OCI-LY7 (cell line): Measurements from ENCODE around the gene ZNF530. TPM values are rescaled to one million over a fixed set of nuclear protein-coding genes. Genes with fewer than 3 reads are reported as not detected.
A peak's percentile ranks its signal among the peaks of the same experiment; 100 is the strongest.

Source experiments
- BruUV-seq: library from RNA; stranded (reverse); fragments of 400-500 nt; replicated peaks from 2 replicates; lab custom pipeline; 2021; lab: Mats Ljungman, UMichigan
- CTCF ChIA-PET: fragments of 300-600 bp; sonication (Branson Sonifier 250); formaldehyde crosslinking; loops from one replicate; lab custom pipeline; 2022; ENCODE audit warnings: antibody characterized with exemption; ENCODE audit not compliant: unreplicated experiment; lab: Charles Lee
- POLR2A ChIA-PET: fragments of 300-600 bp; sonication (Branson Sonifier 250); formaldehyde crosslinking; loops from one replicate; lab custom pipeline; 2022; ENCODE audit warnings: antibody characterized with exemption; lab: Charles Lee
- DNase-seq: peaks from one replicate; pipeline ENCODE4 v3.0.0-alpha.2; 2015; ENCODE audit warnings: low spot score
- H2AFZ ChIP-seq: fragments of 200-600 bp; sonication (generic), shearing (Covaris generic); 2 replicates; pipeline ENCODE4 v1.6.1; 2014; ENCODE audit warnings: mild to moderate bottlenecking, antibody characterized with exemption, low read length, moderate library complexity
- H3K27ac ChIP-seq: fragments of 200-600 bp; sonication (generic); 2 replicates; pipeline ENCODE4 v1.5.1; 2014; ENCODE audit warnings: mixed run types, low read depth, mild to moderate bottlenecking, moderate library complexity, low read length, inconsistent platforms; ENCODE audit not compliant: poor library complexity, severe bottlenecking
- H3K36me3 ChIP-seq: fragments of 200-600 bp; sonication (generic); 2 replicates; pipeline ENCODE4 v1.6.1; 2014; ENCODE audit warnings: mild to moderate bottlenecking, antibody characterized with exemption, low read length, moderate library complexity, mixed read lengths; ENCODE audit not compliant: insufficient read depth
- H3K4me1 ChIP-seq: fragments of 200-600 bp; sonication (generic); 2 replicates; pipeline ENCODE4 v1.5.1; 2014; ENCODE audit warnings: mild to moderate bottlenecking, low read length; ENCODE audit not compliant: insufficient read depth, poor library complexity, severe bottlenecking
- H3K4me2 ChIP-seq: fragments of 200-600 bp; sonication (generic); 2 replicates; pipeline ENCODE4 v1.6.1; 2014; ENCODE audit warnings: mild to moderate bottlenecking, low read length
- H3K4me3 ChIP-seq: fragments of 200-600 bp; sonication (generic); 2 replicates; pipeline ENCODE4 v1.5.1; 2014; ENCODE audit warnings: mild to moderate bottlenecking, low read depth, low read length; ENCODE audit not compliant: poor library complexity, severe bottlenecking
- H3K79me2 ChIP-seq: fragments of 200-600 bp; sonication (generic); 2 replicates; pipeline ENCODE4 v1.6.1; 2016; ENCODE audit warnings: low read depth, mild to moderate bottlenecking, low read length, moderate library complexity, mixed read lengths; ENCODE audit not compliant: insufficient read depth
- H3K9me2 ChIP-seq: fragments of 200-600 bp; sonication (generic); 2 replicates; pipeline ENCODE4 v1.6.1; 2016; ENCODE audit warnings: mild to moderate bottlenecking, low read length, mixed read lengths; ENCODE audit not compliant: insufficient read depth
- H3K9me3 ChIP-seq: fragments of 200-600 bp; sonication (generic); 2 replicates; pipeline ENCODE4 v1.6.1; 2014; ENCODE audit warnings: mild to moderate bottlenecking, mixed run types, low read length, mixed read lengths
- H4K20me1 ChIP-seq: fragments of 200-600 bp; sonication (generic); 2 replicates; pipeline ENCODE4 v1.6.1; 2014; ENCODE audit warnings: mild to moderate bottlenecking, antibody characterized with exemption, low read length, moderate library complexity, mixed read lengths; ENCODE audit not compliant: insufficient read depth
- CTCF ChIP-seq: fragments of 200-600 bp; sonication (generic); conservative IDR thresholded peaks from 2 replicates; pipeline ENCODE4 v1.5.1; 2014; ENCODE audit warnings: mild to moderate bottlenecking, antibody characterized with exemption, low read length, moderate library complexity, mixed read lengths
- EZH2phosphoT487 ChIP-seq: fragments of 200-600 bp; sonication (generic); IDR thresholded peaks from 2 replicates; pipeline ENCODE4 v1.6.1; 2018; ENCODE audit warnings: low read depth, borderline replicate concordance, mild to moderate bottlenecking, mixed run types, antibody characterized with exemption, low read length, moderate library complexity, mixed read lengths
- intact Hi-C: fragments of 100-400 bp; cut with micrococcal nuclease; formaldehyde crosslinking; loops from one replicate; pipeline ENCODE4 v1.10.0; 2022; ENCODE audit not compliant: unreplicated experiment
- total RNA-seq, 2 experiments: library from RNA; depleted of rRNA in 1 of 2; stranded (reverse); fragments of >200 nt in 1 of 2; shearing (Covaris generic) in 1 of 2; gene quantifications; 2 replicates each; pipeline ENCODE4 v1.2.3, GENCODE V29; 2014 to 2022

ZNF530 gene
- total RNA-seq, 2 experiments from 2014 or later = 8.0 to 13.4 TPM

- intact Hi-C loops = no loop called here
- Histone ChIP-seq H3K79me2 (no peaks in the 10 kb centered on the region), H4K20me1 (no peaks in the 10 kb centered on the region), H3K9me2 (no peaks in the 10 kb centered on the region), H2AFZ (no peak overlapping the region), H3K4me3 (no peak overlapping the region), H3K27ac (no peak overlapping the region), H3K9me3 (0 out of 2 replicates have a peak, but pooled peaks cover 3% of the 10 kb centered on the region), H3K36me3 (peaks cover 61% of the 10 kb centered on the region), H3K4me2 (no peak overlapping the region), H3K4me1 (no peaks in the 10 kb centered on the region)
- DNase-seq = no peak
- no peak for TF ChIP-seq CTCF
- no peak for TF ChIP-seq EZH2phosphoT487
- no TSS peak for BruUV-seq
- CTCF ChIA-PET = no interaction called here
- POLR2A ChIA-PET = no interaction called here
These were observed 7.2 kb downstream of the ZNF530 start for GRCh38 chr19:57606931-57607330.

- Histone ChIP-seq H3K27ac (no peak overlapping the region), H3K79me2 (peaks cover 20% of the 10 kb centered on the region; the same call in 1 of the 2 replicates), H3K4me1 (peaks cover 5% of the 10 kb centered on the region), H2AFZ (no peak overlapping the region), H3K9me3 (peaks cover 19% of the 10 kb centered on the region), H3K4me2 (no peak overlapping the region), H3K4me3 (no peak overlapping the region), H4K20me1 (no peaks in the 10 kb centered on the region), H3K9me2 (no peaks in the 10 kb centered on the region), H3K36me3 (peaks cover 38% of the 10 kb centered on the region)
- BruUV-seq = no TSS peak
- ChIA-PET CTCF (no interaction called here), POLR2A (interaction anchor here (0.7 kb wide), 1 partner anchor 12 kb away, joined by 3 read pairs; the partner anchor contains the start of gene ZNF530)
- no peak for DNase-seq
- intact Hi-C loops = no loop called here
- TF ChIP-seq CTCF = no peak
- no peak for TF ChIP-seq EZH2phosphoT487
These were observed 11.4 kb downstream of the ZNF530 start for GRCh38 chr19:57611113-57611512.

- intact Hi-C loops = no loop called here
- no TSS peak for BruUV-seq
- Histone ChIP-seq H3K4me2 (peak within 1 kb of the TSS; percentile 77), H3K27ac (no peak within 1 kb of the TSS), H3K4me1 (peaks cover 5% of the 10 kb centered on the region), H2AFZ (peak within 1 kb of the TSS; percentile 93), H4K20me1 (no peaks in the 10 kb centered on the region), H3K9me3 (peaks cover 41% of the 10 kb centered on the region), H3K79me2 (peaks cover 33% of the 10 kb centered on the region; the same call in 1 of the 2 replicates), H3K36me3 (peaks cover 45% of the 10 kb centered on the region), H3K4me3 (peak within 1 kb of the TSS; percentile 98), H3K9me2 (no peaks in the 10 kb centered on the region)
- POLR2A ChIA-PET = interaction anchor here (0.6 kb wide), 1 partner anchor 252 kb away, joined by 3 read pairs; no protein-coding TSS in a partner anchor
- DNase-seq = peak; percentile 95
- CTCF ChIA-PET = no interaction called here
- TF ChIP-seq EZH2phosphoT487 (no peak), CTCF (no peak)
These were observed 14.5 kb downstream of the ZNF530 start, which contains the start of gene ZNF134 for GRCh38 chr19:57613941-57614743. Gene ZNF134 (plus strand): TSS chr19:57614242. CDS start chr19:57619469, 5,227 bp downstream.
